GM23338 (cell line): Measurements from ENCODE around the gene PFKM. TPM values are rescaled to one million over a fixed set of nuclear protein-coding genes. Genes with fewer than 3 reads are reported as not detected.

ENCODE experiments used
- ATAC-seq: fragments of 200-7000 bp; cut with Tn5 transposase; 3 replicates; pipeline ENCODE4 v1.9.1; 2020
- DNase-seq: peaks from one replicate; pipeline ENCODE4 v3.0.0-alpha.2; 2015; ENCODE audit warnings: low spot score
- H2AFZ ChIP-seq: fragments of 200-600 bp; sonication (generic); 2 replicates; pipeline ENCODE4 v1.8.0; 2016; ENCODE audit warnings: antibody characterized with exemption, mild to moderate bottlenecking, moderate library complexity
- H3F3A ChIP-seq: fragments of 200-600 bp; sonication (generic); replicated peaks from 2 replicates; pipeline ENCODE4 v1.8.0; 2017; ENCODE audit warnings: antibody characterized with exemption, mixed run types, low read depth
- H3K27ac ChIP-seq: fragments of 200-600 bp; sonication (generic); 2 replicates; pipeline ENCODE4 v1.6.1; 2016; ENCODE audit warnings: low read depth
- H3K27me3 ChIP-seq: fragments of 200-600 bp; sonication (generic); 2 replicates; pipeline ENCODE4 v1.8.0; 2016; ENCODE audit warnings: mild to moderate bottlenecking, mixed run types, moderate library complexity; ENCODE audit not compliant: insufficient read depth
- H3K36me3 ChIP-seq: fragments of 200-600 bp; sonication (generic); 2 replicates; pipeline ENCODE4 v1.8.0; 2016; ENCODE audit warnings: mild to moderate bottlenecking; ENCODE audit not compliant: insufficient read depth
- H3K4me1 ChIP-seq: fragments of 200-600 bp; sonication (generic); 2 replicates; pipeline ENCODE4 v1.8.0; 2016; ENCODE audit warnings: mild to moderate bottlenecking, moderate library complexity; ENCODE audit not compliant: insufficient read depth
- H3K4me2 ChIP-seq: fragments of 200-600 bp; sonication (generic); 2 replicates; pipeline ENCODE4 v1.7.1; 2017; ENCODE audit warnings: mixed run types
- H3K4me3 ChIP-seq: fragments of 200-600 bp; sonication (generic); 2 replicates; pipeline ENCODE4 v1.6.1; 2016; ENCODE audit warnings: mixed run types
- H3K79me2 ChIP-seq: fragments of 200-600 bp; sonication (generic); replicated peaks from 2 replicates; pipeline ENCODE4 v1.8.0; 2017; ENCODE audit warnings: mild to moderate bottlenecking; ENCODE audit not compliant: insufficient read depth
- H3K9me2 ChIP-seq: fragments of 200-600 bp; sonication (generic); 2 replicates; pipeline ENCODE4 v1.8.0; 2017; ENCODE audit not compliant: insufficient read depth
- H4K20me1 ChIP-seq: fragments of 200-600 bp; sonication (generic); replicated peaks from 2 replicates; pipeline ENCODE4 v1.8.0; 2017; ENCODE audit warnings: mild to moderate bottlenecking; ENCODE audit not compliant: insufficient read depth
- H3K27ac Mint-ChIP-seq: 2 replicates; pipeline ENCODE4 v1.8.0; 2020; ENCODE audit warnings: inconsistent platforms, mild to moderate bottlenecking, moderate library complexity, mixed read lengths
- H3K27me3 Mint-ChIP-seq: 3 replicates; pipeline ENCODE4 v1.8.0; 2022; ENCODE audit warnings: low read depth, mild to moderate bottlenecking, moderate library complexity, mixed read lengths, inconsistent platforms; ENCODE audit not compliant: insufficient read depth, poor library complexity
- H3K36me3 Mint-ChIP-seq: 3 replicates; pipeline ENCODE4 v1.8.0; 2021; ENCODE audit warnings: low read depth, mild to moderate bottlenecking, inconsistent platforms, moderate library complexity, mixed read lengths
- H3K4me1 Mint-ChIP-seq: 3 replicates; pipeline ENCODE4 v1.8.0; 2020; ENCODE audit warnings: mild to moderate bottlenecking, inconsistent platforms, mixed read lengths
- H3K4me3 Mint-ChIP-seq: 3 replicates; pipeline ENCODE4 v1.8.0; 2021; ENCODE audit warnings: moderate library complexity, mild to moderate bottlenecking, inconsistent platforms, mixed read lengths
- H3K9me3 Mint-ChIP-seq: 3 replicates; pipeline ENCODE4 v1.8.0; 2020; ENCODE audit warnings: moderate library complexity, mild to moderate bottlenecking, inconsistent platforms, mixed read lengths
- CREB1 ChIP-seq: fragments of 250-450 bp; sonication (Bioruptor Pico); IDR thresholded peaks from 2 replicates; pipeline ENCODE4 v1.5.0; 2020; ENCODE audit warnings: low read depth, mild to moderate bottlenecking, moderate library complexity
- EZH2 ChIP-seq: fragments of 200-600 bp; sonication (generic); IDR thresholded peaks from one replicate; pipeline ENCODE4 v1.8.0; 2017; ENCODE audit warnings: antibody characterized with exemption, mild to moderate bottlenecking, low read depth; ENCODE audit not compliant: unreplicated experiment
- NANOG ChIP-seq: IDR thresholded peaks from 2 replicates; pipeline ENCODE4 v1.6.1; 2016; ENCODE audit warnings: antibody characterized with exemption, borderline replicate concordance
- POLR2AphosphoS5 ChIP-seq: IDR thresholded peaks from 2 replicates; pipeline ENCODE4 v1.6.1; 2016; ENCODE audit warnings: antibody characterized with exemption, low read depth
- STAT1 ChIP-seq: IDR thresholded peaks from one replicate; pipeline ENCODE4 v1.6.1; 2016; ENCODE audit warnings: antibody characterized with exemption; ENCODE audit not compliant: unreplicated experiment
- ZNF114 ChIP-seq: fragments of 250-450 bp; sonication (Bioruptor Pico); IDR thresholded peaks from 2 replicates; pipeline ENCODE4 v1.5.0; 2020; ENCODE audit warnings: mild to moderate bottlenecking, moderate library complexity
- ZNF331 ChIP-seq: fragments of 250-450 bp; sonication (Bioruptor Pico); IDR thresholded peaks from 2 replicates; pipeline ENCODE4 v1.5.0; 2020; ENCODE audit warnings: low read depth, mild to moderate bottlenecking, moderate library complexity
- polyA plus RNA-seq: library from polyadenylated mRNA; unstranded; fragments of >200 nt; fragmentation: Nextera tagmentation; extraction: Ambion mirVana; gene quantifications from 2 replicates; pipeline ENCODE4 v1.2.1, GENCODE V29; 2016
- total RNA-seq: library from RNA; depleted of rRNA; stranded (reverse); fragments of >200 nt; shearing (Covaris generic); gene quantifications from 2 replicates; pipeline ENCODE4 v1.2.3, GENCODE V29; 2014
- TF ChIP-seq, protein P1 (sequence below): IDR thresholded peaks from one replicate; pipeline ENCODE4 v1.6.1; 2018; ENCODE audit warnings: antibody characterized with exemption; ENCODE audit not compliant: unreplicated experiment
- TF ChIP-seq, protein P2 (sequence below), 2 experiments: fragments of 200-600 bp in 1 of 2; sonication (generic) in 1 of 2; conservative IDR thresholded peaks; 2 replicates each; pipeline versions ENCODE4 v1.5.1 to v1.6.1; 2016 to 2017; ENCODE audit warnings: antibody characterized with exemption in 2 of 2, low read depth in 2 of 2, mild to moderate bottlenecking in 2 of 2, moderate library complexity in 1 of 2
- TF ChIP-seq, protein P3 (sequence below): IDR thresholded peaks from 2 replicates; pipeline ENCODE4 v1.6.1; 2016; ENCODE audit warnings: antibody characterized with exemption
- TF ChIP-seq, protein P4 (sequence below): fragments of 250-450 bp; sonication (Bioruptor Pico); IDR thresholded peaks from 2 replicates; pipeline ENCODE4 v1.5.0; 2020; ENCODE audit warnings: mild to moderate bottlenecking, moderate library complexity

The PFKM gene
- total and polyA plus RNA-seq, 2 experiments from 2014 or later: 47.2 to 82.5 TPM

DNA sequence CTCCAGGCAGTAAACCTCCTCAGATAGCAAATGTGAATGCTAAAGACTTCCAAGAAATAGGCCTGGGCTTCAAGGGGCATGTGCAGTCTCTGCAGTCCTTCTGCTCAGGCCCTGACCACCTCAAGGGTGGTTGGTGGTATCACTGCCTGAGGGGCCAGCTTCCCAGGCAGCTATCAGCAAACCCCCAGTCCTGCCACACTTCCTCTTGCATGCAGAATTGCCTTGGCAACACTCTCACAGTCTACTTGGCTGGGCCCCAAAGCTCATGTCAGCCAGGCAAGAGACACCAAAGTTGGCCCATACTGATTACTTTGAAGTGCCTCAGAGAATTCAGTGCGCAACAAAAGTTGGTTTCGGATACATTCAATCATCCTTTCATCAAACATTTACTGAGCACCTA, 41.6 kb downstream of the PFKM start (continued):
- no peak for TF ChIP-seq STAT1
- TF ChIP-seq CREB1 (CRISPR knock-in tag): no peak
- no peak for TF ChIP-seq POLR2AphosphoS5
- no peak for TF ChIP-seq NANOG
- TF ChIP-seq ZNF114 (CRISPR knock-in tag): no peak
- TF ChIP-seq ZNF331 (CRISPR knock-in tag): no peak
- TF ChIP-seq, protein P1, sequence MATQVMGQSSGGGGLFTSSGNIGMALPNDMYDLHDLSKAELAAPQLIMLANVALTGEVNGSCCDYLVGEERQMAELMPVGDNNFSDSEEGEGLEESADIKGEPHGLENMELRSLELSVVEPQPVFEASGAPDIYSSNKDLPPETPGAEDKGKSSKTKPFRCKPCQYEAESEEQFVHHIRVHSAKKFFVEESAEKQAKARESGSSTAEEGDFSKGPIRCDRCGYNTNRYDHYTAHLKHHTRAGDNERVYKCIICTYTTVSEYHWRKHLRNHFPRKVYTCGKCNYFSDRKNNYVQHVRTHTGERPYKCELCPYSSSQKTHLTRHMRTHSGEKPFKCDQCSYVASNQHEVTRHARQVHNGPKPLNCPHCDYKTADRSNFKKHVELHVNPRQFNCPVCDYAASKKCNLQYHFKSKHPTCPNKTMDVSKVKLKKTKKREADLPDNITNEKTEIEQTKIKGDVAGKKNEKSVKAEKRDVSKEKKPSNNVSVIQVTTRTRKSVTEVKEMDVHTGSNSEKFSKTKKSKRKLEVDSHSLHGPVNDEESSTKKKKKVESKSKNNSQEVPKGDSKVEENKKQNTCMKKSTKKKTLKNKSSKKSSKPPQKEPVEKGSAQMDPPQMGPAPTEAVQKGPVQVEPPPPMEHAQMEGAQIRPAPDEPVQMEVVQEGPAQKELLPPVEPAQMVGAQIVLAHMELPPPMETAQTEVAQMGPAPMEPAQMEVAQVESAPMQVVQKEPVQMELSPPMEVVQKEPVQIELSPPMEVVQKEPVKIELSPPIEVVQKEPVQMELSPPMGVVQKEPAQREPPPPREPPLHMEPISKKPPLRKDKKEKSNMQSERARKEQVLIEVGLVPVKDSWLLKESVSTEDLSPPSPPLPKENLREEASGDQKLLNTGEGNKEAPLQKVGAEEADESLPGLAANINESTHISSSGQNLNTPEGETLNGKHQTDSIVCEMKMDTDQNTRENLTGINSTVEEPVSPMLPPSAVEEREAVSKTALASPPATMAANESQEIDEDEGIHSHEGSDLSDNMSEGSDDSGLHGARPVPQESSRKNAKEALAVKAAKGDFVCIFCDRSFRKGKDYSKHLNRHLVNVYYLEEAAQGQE: no peak
- TF ChIP-seq, protein P2, sequence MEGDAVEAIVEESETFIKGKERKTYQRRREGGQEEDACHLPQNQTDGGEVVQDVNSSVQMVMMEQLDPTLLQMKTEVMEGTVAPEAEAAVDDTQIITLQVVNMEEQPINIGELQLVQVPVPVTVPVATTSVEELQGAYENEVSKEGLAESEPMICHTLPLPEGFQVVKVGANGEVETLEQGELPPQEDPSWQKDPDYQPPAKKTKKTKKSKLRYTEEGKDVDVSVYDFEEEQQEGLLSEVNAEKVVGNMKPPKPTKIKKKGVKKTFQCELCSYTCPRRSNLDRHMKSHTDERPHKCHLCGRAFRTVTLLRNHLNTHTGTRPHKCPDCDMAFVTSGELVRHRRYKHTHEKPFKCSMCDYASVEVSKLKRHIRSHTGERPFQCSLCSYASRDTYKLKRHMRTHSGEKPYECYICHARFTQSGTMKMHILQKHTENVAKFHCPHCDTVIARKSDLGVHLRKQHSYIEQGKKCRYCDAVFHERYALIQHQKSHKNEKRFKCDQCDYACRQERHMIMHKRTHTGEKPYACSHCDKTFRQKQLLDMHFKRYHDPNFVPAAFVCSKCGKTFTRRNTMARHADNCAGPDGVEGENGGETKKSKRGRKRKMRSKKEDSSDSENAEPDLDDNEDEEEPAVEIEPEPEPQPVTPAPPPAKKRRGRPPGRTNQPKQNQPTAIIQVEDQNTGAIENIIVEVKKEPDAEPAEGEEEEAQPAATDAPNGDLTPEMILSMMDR (conservative IDR thresholded peaks at IDR 0.05; ENCODE audit: low read depth in 2 of 2): no peak
- no peak for TF ChIP-seq EZH2
- TF ChIP-seq, protein P3, sequence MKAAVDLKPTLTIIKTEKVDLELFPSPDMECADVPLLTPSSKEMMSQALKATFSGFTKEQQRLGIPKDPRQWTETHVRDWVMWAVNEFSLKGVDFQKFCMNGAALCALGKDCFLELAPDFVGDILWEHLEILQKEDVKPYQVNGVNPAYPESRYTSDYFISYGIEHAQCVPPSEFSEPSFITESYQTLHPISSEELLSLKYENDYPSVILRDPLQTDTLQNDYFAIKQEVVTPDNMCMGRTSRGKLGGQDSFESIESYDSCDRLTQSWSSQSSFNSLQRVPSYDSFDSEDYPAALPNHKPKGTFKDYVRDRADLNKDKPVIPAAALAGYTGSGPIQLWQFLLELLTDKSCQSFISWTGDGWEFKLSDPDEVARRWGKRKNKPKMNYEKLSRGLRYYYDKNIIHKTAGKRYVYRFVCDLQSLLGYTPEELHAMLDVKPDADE: no peak

DNA sequence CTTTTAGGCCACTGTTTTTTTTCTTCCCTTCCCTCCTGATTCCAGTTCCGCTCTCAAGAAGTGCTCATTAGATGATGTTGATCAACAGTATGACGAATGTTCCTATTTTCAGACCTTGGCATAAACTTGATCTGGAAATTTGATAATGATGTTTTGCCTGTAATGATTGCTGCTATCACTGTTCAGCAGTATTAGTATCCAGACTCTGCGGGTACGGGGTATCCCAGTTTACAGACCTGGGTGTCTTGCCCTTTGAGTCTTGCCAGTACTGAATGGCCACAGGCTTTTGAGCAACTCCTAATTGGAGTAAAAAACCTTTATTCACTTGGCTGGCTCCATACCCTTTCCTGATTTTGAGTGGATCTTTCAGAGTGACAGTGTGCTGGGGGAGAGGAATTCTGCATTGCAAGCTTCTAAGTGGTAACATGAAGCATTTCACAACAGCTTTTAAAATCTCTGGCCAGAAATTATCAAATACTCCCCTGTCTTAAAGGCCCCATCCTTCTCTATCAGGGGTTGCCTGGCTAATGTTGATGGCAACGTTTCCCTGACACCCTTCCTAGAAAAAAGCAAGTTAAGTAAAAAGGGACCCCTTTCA, 44.1 kb downstream of the PFKM start:
- no peaks in the 10 kb centered on the region for H3K27me3 ChIP-seq
- H2AFZ ChIP-seq: no peak overlapping the region; the same call in 1 of the 2 replicates
- Mint-ChIP-seq H3K4me1 (peaks cover under 1% of the 10 kb centered on the region; the same call in 1 of the 3 replicates), H3K4me3 (no peak overlapping the region), H3K36me3 (no peaks in the 10 kb centered on the region), H3K27me3 (peaks cover 2% of the 10 kb centered on the region), H3K9me3 (no peaks in the 10 kb centered on the region), H3K27ac (no peak overlapping the region)
- no peak overlapping the region for H3K4me3 ChIP-seq
- DNase-seq (no peak), ATAC-seq (no peak)
- H3K36me3 ChIP-seq: no peaks in the 10 kb centered on the region
- H3K79me2 ChIP-seq: no peaks in the 10 kb centered on the region
- H3K9me2 ChIP-seq: no peaks in the 10 kb centered on the region
- H3K4me2 ChIP-seq: no peak overlapping the region
- no peaks in the 10 kb centered on the region for H4K20me1 ChIP-seq
- H3K4me1 ChIP-seq: no peaks in the 10 kb centered on the region
- H3F3A ChIP-seq: no peaks in the 10 kb centered on the region
- H3K27ac ChIP-seq: no peak overlapping the region
- no peak for TF ChIP-seq POLR2AphosphoS5
- TF ChIP-seq, protein P4, sequence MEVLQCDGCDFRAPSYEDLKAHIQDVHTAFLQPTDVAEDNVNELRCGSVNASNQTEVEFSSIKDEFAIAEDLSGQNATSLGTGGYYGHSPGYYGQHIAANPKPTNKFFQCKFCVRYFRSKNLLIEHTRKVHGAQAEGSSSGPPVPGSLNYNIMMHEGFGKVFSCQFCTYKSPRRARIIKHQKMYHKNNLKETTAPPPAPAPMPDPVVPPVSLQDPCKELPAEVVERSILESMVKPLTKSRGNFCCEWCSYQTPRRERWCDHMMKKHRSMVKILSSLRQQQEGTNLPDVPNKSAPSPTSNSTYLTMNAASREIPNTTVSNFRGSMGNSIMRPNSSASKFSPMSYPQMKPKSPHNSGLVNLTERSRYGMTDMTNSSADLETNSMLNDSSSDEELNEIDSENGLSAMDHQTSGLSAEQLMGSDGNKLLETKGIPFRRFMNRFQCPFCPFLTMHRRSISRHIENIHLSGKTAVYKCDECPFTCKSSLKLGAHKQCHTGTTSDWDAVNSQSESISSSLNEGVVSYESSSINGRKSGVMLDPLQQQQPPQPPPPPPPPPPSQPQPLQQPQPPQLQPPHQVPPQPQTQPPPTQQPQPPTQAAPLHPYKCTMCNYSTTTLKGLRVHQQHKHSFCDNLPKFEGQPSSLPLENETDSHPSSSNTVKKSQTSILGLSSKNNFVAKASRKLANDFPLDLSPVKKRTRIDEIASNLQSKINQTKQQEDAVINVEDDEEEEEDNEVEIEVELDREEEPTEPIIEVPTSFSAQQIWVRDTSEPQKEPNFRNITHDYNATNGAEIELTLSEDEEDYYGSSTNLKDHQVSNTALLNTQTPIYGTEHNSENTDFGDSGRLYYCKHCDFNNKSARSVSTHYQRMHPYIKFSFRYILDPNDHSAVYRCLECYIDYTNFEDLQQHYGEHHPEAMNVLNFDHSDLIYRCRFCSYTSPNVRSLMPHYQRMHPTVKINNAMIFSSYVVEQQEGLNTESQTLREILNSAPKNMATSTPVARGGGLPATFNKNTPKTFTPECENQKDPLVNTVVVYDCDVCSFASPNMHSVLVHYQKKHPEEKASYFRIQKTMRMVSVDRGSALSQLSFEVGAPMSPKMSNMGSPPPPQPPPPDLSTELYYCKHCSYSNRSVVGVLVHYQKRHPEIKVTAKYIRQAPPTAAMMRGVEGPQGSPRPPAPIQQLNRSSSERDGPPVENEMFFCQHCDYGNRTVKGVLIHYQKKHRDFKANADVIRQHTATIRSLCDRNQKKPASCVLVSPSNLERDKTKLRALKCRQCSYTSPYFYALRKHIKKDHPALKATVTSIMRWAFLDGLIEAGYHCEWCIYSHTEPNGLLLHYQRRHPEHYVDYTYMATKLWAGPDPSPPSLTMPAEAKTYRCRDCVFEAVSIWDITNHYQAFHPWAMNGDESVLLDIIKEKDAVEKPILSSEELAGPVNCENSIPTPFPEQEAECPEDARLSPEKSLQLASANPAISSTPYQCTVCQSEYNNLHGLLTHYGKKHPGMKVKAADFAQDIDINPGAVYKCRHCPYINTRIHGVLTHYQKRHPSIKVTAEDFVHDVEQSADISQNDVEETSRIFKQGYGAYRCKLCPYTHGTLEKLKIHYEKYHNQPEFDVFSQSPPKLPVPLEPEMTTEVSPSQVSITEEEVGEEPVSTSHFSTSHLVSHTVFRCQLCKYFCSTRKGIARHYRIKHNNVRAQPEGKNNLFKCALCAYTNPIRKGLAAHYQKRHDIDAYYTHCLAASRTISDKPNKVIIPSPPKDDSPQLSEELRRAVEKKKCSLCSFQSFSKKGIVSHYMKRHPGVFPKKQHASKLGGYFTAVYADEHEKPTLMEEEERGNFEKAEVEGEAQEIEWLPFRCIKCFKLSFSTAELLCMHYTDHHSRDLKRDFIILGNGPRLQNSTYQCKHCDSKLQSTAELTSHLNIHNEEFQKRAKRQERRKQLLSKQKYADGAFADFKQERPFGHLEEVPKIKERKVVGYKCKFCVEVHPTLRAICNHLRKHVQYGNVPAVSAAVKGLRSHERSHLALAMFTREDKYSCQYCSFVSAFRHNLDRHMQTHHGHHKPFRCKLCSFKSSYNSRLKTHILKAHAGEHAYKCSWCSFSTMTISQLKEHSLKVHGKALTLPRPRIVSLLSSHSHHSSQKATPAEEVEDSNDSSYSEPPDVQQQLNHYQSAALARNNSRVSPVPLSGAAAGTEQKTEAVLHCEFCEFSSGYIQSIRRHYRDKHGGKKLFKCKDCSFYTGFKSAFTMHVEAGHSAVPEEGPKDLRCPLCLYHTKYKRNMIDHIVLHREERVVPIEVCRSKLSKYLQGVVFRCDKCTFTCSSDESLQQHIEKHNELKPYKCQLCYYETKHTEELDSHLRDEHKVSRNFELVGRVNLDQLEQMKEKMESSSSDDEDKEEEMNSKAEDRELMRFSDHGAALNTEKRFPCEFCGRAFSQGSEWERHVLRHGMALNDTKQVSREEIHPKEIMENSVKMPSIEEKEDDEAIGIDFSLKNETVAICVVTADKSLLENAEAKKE (CRISPR knock-in tag): no peak
- no peak for TF ChIP-seq EZH2
- no peak for TF ChIP-seq CREB1 (CRISPR knock-in tag)
